T-cell (primary cell): ENCODE data around the gene ERI3. TPM values are rescaled to one million over a fixed set of nuclear protein-coding genes. Genes with fewer than 3 reads are reported as not detected.

Experiments
- ATAC-seq, 4 experiments: fragments of 200-7000 bp in 3 of 4; fragments of 150-1000 bp in 1 of 4; cut with Tn5 transposase; replicated peaks in 1 of 4; 1 replicate in 3 of 4; 2 replicates in 1 of 4; pipeline ENCODE4 v1.10.0; 2021; ENCODE audit warnings: moderate library complexity in 3 of 4, mild to moderate bottlenecking in 2 of 4, moderate number of reproducible peaks in 1 of 4
- CTCF ChIA-PET, 2 donors: fragments of 300-600 bp; sonication (Branson Sonifier 250); formaldehyde crosslinking; loops; one replicate each; lab custom pipeline; 2022; ENCODE audit warnings: antibody characterized with exemption in 2 of 2; lab: Charles Lee
- POLR2A ChIA-PET, 2 donors: fragments of 300-600 bp; sonication (Branson Sonifier 250); formaldehyde crosslinking; loops; one replicate each; lab custom pipeline; 2022; ENCODE audit warnings: antibody characterized with exemption in 2 of 2; lab: Charles Lee
- DNase-seq, 35 experiments: peaks; one replicate each; pipeline versions ENCODE4 v3.0.0 to v3.0.0-alpha.2; 2013 to 2023
- H3K27ac ChIP-seq: one replicate; pipeline ENCODE4 v1.5.1; 2013; ENCODE audit warnings: low read length
- H3K27me3 ChIP-seq, 2 experiments: replicated peaks in 1 of 2; 1 replicate in 1 of 2; 2 replicates in 1 of 2; pipeline versions ENCODE4 v1.6.1 to v1.7.0; 2013; ENCODE audit warnings: low read length in 1 of 2, mixed read lengths in 1 of 2; ENCODE audit not compliant: control insufficient read depth in 2 of 2, insufficient read depth in 2 of 2; ENCODE audit errors: extremely low read depth in 1 of 2
- H3K36me3 ChIP-seq, 2 donors: 1 replicate in 1 of 2; 2 replicates in 1 of 2; pipeline versions ENCODE4 v1.6.1 to v1.7.0; 2013; ENCODE audit warnings: low read length in 1 of 2; ENCODE audit not compliant: control insufficient read depth in 2 of 2, insufficient read depth in 1 of 2; ENCODE audit errors: extremely low read depth in 1 of 2
- H3K4me1 ChIP-seq, 2 experiments: 1 replicate in 1 of 2; 2 replicates in 1 of 2; pipeline versions ENCODE4 v1.6.1 to v1.7.0; 2013; ENCODE audit warnings: low read length in 2 of 2, mixed read lengths in 1 of 2; ENCODE audit not compliant: insufficient read depth in 2 of 2, control insufficient read depth in 1 of 2; ENCODE audit errors: extremely low read depth in 1 of 2
- H3K4me3 ChIP-seq, 2 donors: 1 replicate in 1 of 2; 2 replicates in 1 of 2; pipeline versions ENCODE4 v1.5.1 to v1.7.0; 2013; ENCODE audit warnings: mild to moderate bottlenecking in 2 of 2, low read length in 1 of 2, moderate library complexity in 1 of 2; ENCODE audit not compliant: control insufficient read depth in 1 of 2; ENCODE audit errors: extremely low read depth in 1 of 2
- H3K9me3 ChIP-seq: 2 replicates; pipeline ENCODE4 v1.7.0; 2013
- H3K27ac Mint-ChIP-seq, 2 donors: one replicate each; pipeline ENCODE4 v1.8.0; 2020 to 2021; ENCODE audit warnings: mild to moderate bottlenecking in 2 of 2, mixed read lengths in 2 of 2
- H3K27me3 Mint-ChIP-seq, 2 donors: one replicate each; pipeline ENCODE4 v1.8.0; 2021 to 2022; ENCODE audit warnings: mixed read lengths in 2 of 2
- H3K36me3 Mint-ChIP-seq: one replicate; pipeline ENCODE4 v1.8.0; 2021; ENCODE audit warnings: mixed read lengths
- H3K4me1 Mint-ChIP-seq, 3 donors: one replicate each; pipeline ENCODE4 v1.8.0; 2020 to 2022; ENCODE audit warnings: mixed read lengths in 3 of 3, mild to moderate bottlenecking in 1 of 3
- H3K4me3 Mint-ChIP-seq, 3 donors: one replicate each; pipeline ENCODE4 v1.8.0; 2020 to 2022; ENCODE audit warnings: mild to moderate bottlenecking in 3 of 3, mixed read lengths in 3 of 3, moderate library complexity in 3 of 3
- H3K9me3 Mint-ChIP-seq, 3 donors: one replicate each; pipeline ENCODE4 v1.8.0; 2020 to 2022; ENCODE audit warnings: mixed read lengths in 3 of 3
- WGBS: methylation state at CpG from one replicate; pipeline ENCODE4 v1.1.5; 2013; ENCODE audit warnings: missing lambda C conversion rate; ENCODE audit not compliant: insufficient coverage; 5-methylcytosine and 5-hydroxymethylcytosine counted together
- total RNA-seq, 35 experiments: library from RNA in 6 of 35; stranded (reverse) in 6 of 35; fragments of 120-200 nt in 1 of 35; gene quantifications; one replicate each; pipeline versions ENCODE4 v1.2.1 to v1.2.4 and lab custom pipeline; 2013 to 2026

The ERI3 gene
- total RNA-seq, 5 donors from 2014 or later (not counting 1 experiment from before 2014, with no cell fraction given), result 29.3 to 39.4 (median 33.0) TPM

DNA sequence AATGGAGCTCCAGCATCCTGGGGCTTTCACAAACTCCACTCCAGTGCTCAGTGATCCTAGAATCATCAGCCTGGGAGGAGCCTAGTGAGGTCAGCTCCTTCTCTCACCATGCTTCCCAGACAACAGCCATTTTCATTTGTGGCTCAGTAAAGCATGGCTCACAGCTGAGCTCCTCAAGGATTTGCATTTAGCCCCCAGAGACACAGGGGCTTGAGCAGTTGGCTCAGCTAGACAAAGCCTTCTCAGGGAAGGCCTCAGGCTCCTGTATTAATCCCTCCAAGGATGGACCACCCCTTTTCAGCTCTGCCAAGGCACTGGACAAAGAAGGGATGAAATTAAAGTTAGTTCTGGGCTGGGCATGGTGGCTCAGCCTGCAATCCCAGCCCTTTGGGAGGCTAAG lies 39.5 kb downstream of the ERI3 start:
- H3K9me3 Mint-ChIP-seq, result no peaks in the 10 kb centered on the region
- no peak overlapping the region for H3K27ac Mint-ChIP-seq
- no peak overlapping the region for H3K4me3 Mint-ChIP-seq
- no peak overlapping the region for H3K4me3 ChIP-seq
- H3K9me3 ChIP-seq, result no peaks in the 10 kb centered on the region
- DNase-seq (no peak), ATAC-seq (no peak)
- POLR2A ChIA-PET, result no interaction called here
- no peaks in the 10 kb centered on the region for H3K27me3 Mint-ChIP-seq
- CTCF ChIA-PET, result no interaction called here
- H3K4me1 ChIP-seq, result peaks cover 0 to 4% of the 10 kb centered on the region in 2 experiments
- no peaks in the 10 kb centered on the region for H3K27me3 ChIP-seq
- H3K27ac ChIP-seq, result no peak overlapping the region
- H3K36me3 ChIP-seq, result peaks cover 22 to 73% of the 10 kb centered on the region in 2 donors
- peaks cover 3 to 16% (median 8%) of the 10 kb centered on the region in 3 donors for H3K4me1 Mint-ChIP-seq
- H3K36me3 Mint-ChIP-seq, result peaks cover 48% of the 10 kb centered on the region

DNA sequence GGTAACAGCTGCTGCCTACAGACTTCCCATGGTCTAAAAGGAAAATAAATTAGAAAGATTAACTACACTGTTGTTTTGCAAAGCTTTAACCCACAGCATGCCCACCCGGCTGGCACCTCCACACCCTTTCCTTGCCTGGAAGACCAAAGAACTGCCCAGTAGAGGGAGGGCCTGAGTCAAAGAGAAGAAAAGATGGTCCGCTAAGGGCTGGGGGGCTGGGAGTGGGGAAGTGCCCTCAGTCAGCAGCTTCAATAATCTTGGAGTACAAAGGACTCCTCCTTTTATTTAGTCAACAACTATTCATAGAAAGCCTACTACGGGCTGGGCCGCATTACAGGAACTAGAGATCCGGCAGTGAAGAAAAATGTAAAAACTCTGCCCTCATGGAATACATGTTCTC lies 40.6 kb downstream of the ERI3 start:
- peaks cover 51% of the 10 kb centered on the region for H3K36me3 Mint-ChIP-seq
- Histone ChIP-seq H3K4me3 (no peak overlapping the region), H3K9me3 (no peaks in the 10 kb centered on the region), H3K27ac (no peak overlapping the region), H3K27me3 (no peaks in the 10 kb centered on the region), H3K4me1 (peaks cover 0 to 4% of the 10 kb centered on the region in 2 experiments), H3K36me3 (peaks cover 20 to 79% of the 10 kb centered on the region in 2 donors)
- POLR2A ChIA-PET, result no interaction called here
- no peaks in the 10 kb centered on the region for H3K9me3 Mint-ChIP-seq
- WGBS, result 100% methylated on average over 2 of the region's 5 CpGs
- CTCF ChIA-PET, result interaction anchor here in 1 of 2 donors (1.0 kb wide), 1 partner anchor 97 kb away, joined by 3 read pairs; no protein-coding TSS in a partner anchor
- ATAC-seq (no peak), DNase-seq (no peak)
- no peak overlapping the region for H3K27ac Mint-ChIP-seq
- no peaks in the 10 kb centered on the region for H3K27me3 Mint-ChIP-seq
- H3K4me3 Mint-ChIP-seq, result no peak overlapping the region
- peaks cover 3 to 11% (median 8%) of the 10 kb centered on the region in 3 donors for H3K4me1 Mint-ChIP-seq

- H3K27me3 Mint-ChIP-seq, result no peaks in the 10 kb centered on the region
- 78% methylated on average over 2 of the region's 3 CpGs for WGBS
- H3K27ac Mint-ChIP-seq, result no peak overlapping the region
- H3K9me3 ChIP-seq, result no peaks in the 10 kb centered on the region
- ChIA-PET CTCF (interaction anchor here in 1 of 2 donors (0.6 kb wide), 2 partner anchors 67 to 163 kb away, joined by 4 read pairs; no protein-coding TSS in a partner anchor), POLR2A (interaction anchor here in 1 of 2 donors (0.6 kb wide), 1 partner anchor 225 kb away, joined by 6 read pairs; no protein-coding TSS in a partner anchor)
- H3K36me3 Mint-ChIP-seq, result peaks cover 46% of the 10 kb centered on the region
- no peaks in the 10 kb centered on the region for H3K27me3 ChIP-seq
- peaks cover 3 to 10% (median 4%) of the 10 kb centered on the region in 3 donors for H3K4me1 Mint-ChIP-seq
- ATAC-seq, result no peak
- no peak overlapping the region for H3K4me3 ChIP-seq
- H3K4me3 Mint-ChIP-seq, result no peak overlapping the region
- peaks cover 0 to 2% of the 10 kb centered on the region in 2 experiments for H3K4me1 ChIP-seq
- H3K36me3 ChIP-seq, result peaks cover 16 to 74% of the 10 kb centered on the region in 2 donors
- no peak overlapping the region for H3K27ac ChIP-seq
- DNase-seq, result no peak
- H3K9me3 Mint-ChIP-seq, result no peaks in the 10 kb centered on the region
These were observed 41.7 kb downstream of the ERI3 start for GRCh38 chr1:44313265-44313918.

DNA sequence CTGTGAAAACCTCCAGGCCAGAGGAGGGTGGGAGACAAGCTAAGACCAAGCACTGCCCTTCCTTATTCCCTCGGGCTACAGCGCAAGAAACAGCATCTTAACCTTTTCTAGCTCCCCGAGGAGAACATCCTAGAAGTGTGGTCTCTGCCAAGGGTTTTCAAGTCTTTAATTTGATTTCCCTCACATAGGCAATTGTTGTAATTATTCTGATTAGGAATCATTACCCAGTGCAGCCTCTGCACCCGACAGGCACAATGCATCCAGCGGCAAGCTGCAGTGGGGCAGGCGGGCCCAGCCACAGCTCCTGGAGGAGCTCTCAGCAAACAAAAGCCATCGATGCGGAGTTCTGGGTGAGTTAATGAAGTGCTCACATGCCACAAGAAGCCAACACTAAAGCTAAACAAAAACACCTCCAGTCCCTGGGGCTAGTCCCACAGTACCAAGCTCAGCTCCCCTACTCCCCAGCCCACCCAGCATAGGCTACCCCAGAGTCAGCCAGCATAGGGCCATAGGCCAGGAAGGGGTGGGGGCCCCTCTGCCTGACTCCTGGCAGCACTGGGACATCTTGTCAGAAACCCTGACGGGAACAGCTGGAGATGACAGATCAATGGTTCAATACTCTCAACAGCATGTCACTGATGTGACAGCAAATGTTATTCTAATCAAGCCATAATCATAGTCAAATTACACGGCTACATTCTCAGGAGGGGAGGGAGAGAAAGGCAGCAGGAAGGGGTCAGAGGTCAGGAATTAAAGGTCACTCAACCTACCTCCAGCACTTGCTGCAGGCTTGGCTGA lies 42.5 kb downstream of the ERI3 start:
- Mint-ChIP-seq H3K27me3 (no peaks in the 10 kb centered on the region), H3K36me3 (peaks cover 46% of the 10 kb centered on the region), H3K4me3 (no peak overlapping the region), H3K27ac (no peak overlapping the region), H3K4me1 (peaks cover 0 to 3% (median 2%) of the 10 kb centered on the region in 3 donors), H3K9me3 (no peaks in the 10 kb centered on the region)
- 96% methylated on average over 5 of the region's 10 CpGs for WGBS
- ChIA-PET POLR2A (no interaction called here), CTCF (no interaction called here)
- Histone ChIP-seq H3K27me3 (no peaks in the 10 kb centered on the region), H3K4me3 (no peak overlapping the region), H3K36me3 (peaks cover 16 to 79% of the 10 kb centered on the region in 2 donors), H3K27ac (no peak overlapping the region), H3K9me3 (no peaks in the 10 kb centered on the region), H3K4me1 (no peaks in the 10 kb centered on the region)
- DNase-seq (no peak), ATAC-seq (no peak)

- no peaks in the 10 kb centered on the region for H3K9me3 Mint-ChIP-seq
These were observed 45.1 kb downstream of the ERI3 start for GRCh38 chr1:44310006-44310405.

DNA sequence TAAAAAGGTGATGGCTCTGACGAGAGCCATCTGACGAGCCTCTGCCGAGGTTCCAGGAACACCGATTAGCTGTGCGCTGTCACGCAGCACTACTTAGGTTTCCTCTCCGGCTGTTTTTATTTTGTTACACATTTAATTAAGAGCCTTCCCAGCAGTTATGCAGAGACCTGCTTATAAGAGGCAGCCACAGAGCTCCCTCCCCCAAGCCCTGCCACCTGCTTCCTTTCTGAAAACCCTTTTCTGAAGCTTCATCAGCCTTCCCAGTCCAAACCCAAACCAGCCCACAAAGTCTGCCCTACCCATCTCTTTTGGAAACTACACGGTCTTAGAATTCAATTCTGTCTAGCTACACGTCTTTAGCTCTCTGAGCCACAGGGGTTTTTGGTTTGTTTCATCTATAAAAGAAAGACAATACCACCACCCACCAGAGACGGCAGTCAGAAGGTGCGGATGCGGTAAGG lies 49.1 kb downstream of the ERI3 start:
- ChIA-PET POLR2A (no interaction called here), CTCF (no interaction called here)
- Histone ChIP-seq H3K9me3 (no peaks in the 10 kb centered on the region), H3K27me3 (no peaks in the 10 kb centered on the region), H3K4me1 (peaks cover 17 to 19% of the 10 kb centered on the region in 2 experiments), H3K27ac (no peak overlapping the region), H3K36me3 (peaks cover 6 to 62% of the 10 kb centered on the region in 2 donors), H3K4me3 (peak overlapping the region in 1 of 2 donors; percentile 15)
- Mint-ChIP-seq H3K36me3 (peaks cover 68% of the 10 kb centered on the region), H3K27me3 (no peaks in the 10 kb centered on the region), H3K4me3 (peak overlapping the region; percentile 11 to 52 (median 39)), H3K27ac (peak overlapping the region; percentile 27 to 81), H3K4me1 (peaks cover 27 to 39% (median 28%) of the 10 kb centered on the region in 3 donors), H3K9me3 (no peaks in the 10 kb centered on the region)
- WGBS, result 46% methylated on average over 7 of the region's 12 CpGs
- ATAC-seq (peak; percentile 65 to 94 (median 72)), DNase-seq (peak in 26 of 35 experiments; percentile 2 to 56 (median 16))

More at GRCh38 chr1:44310006-44310405, 45.1 kb downstream of the ERI3 start:
- ATAC-seq (no peak), DNase-seq (no peak)
- Mint-ChIP-seq H3K36me3 (peaks cover 52% of the 10 kb centered on the region), H3K4me1 (peaks cover 21 to 24% (median 22%) of the 10 kb centered on the region in 3 donors), H3K27ac (no peak overlapping the region), H3K27me3 (no peaks in the 10 kb centered on the region), H3K4me3 (no peak overlapping the region)
- no peak overlapping the region for H3K4me3 ChIP-seq
- H3K27me3 ChIP-seq, result no peaks in the 10 kb centered on the region
- H3K9me3 ChIP-seq, result no peaks in the 10 kb centered on the region
- ChIA-PET POLR2A (no interaction called here), CTCF (no interaction called here)
- no peak overlapping the region for H3K27ac ChIP-seq
- peaks cover 12 to 13% of the 10 kb centered on the region in 2 experiments for H3K4me1 ChIP-seq
- WGBS, result no CpG with 5 or more reads among the region's 3 CpGs
- peaks cover 11 to 75% of the 10 kb centered on the region in 2 donors for H3K36me3 ChIP-seq
